ENCODE data around the gene PROSER3.

- TF ChIP-seq CTCF (IDR thresholded peaks at IDR 0.05; ENCODE audit: poor library complexity, severe bottlenecking) (no peak), MXI1 (conservative IDR thresholded peaks at IDR 0.05; ENCODE audit: poor library complexity, severe bottlenecking) (no peak), POLR2AphosphoS5 (IDR thresholded peaks at IDR 0.05) (no peak)
These were observed 30.4 kb downstream of the PROSER3 start for GRCh38 chr19:35788205-35788960.
